Ovary (tissue), 3 donors: ENCODE measurements around the gene SRGAP3.

Source experiments
- EP300 ChIP-seq: sonication (generic); formaldehyde crosslinking; IDR thresholded peaks from one replicate; pipeline ENCODE4 v1.6.1; 2017; ENCODE audit warnings: antibody characterized with exemption
- POLR2A ChIP-seq: fragments of 450-650 bp; IDR thresholded peaks from one replicate; pipeline ENCODE4 v1.6.1; 2017; ENCODE audit warnings: antibody characterized with exemption, mild to moderate bottlenecking, moderate library complexity
- TF ChIP-seq, protein P1 (sequence below), 3 donors: fragments of 450-650 bp in 2 of 3; fragments of 200-600 bp in 1 of 3; IDR thresholded peaks; one replicate each; pipeline versions ENCODE4 v1.5.1 to v1.8.0; 2016 to 2022; ENCODE audit warnings: antibody characterized with exemption in 3 of 3, mild to moderate bottlenecking in 1 of 3
- donor health status: DM: no; HTN: no; CAD: no.

DNA sequence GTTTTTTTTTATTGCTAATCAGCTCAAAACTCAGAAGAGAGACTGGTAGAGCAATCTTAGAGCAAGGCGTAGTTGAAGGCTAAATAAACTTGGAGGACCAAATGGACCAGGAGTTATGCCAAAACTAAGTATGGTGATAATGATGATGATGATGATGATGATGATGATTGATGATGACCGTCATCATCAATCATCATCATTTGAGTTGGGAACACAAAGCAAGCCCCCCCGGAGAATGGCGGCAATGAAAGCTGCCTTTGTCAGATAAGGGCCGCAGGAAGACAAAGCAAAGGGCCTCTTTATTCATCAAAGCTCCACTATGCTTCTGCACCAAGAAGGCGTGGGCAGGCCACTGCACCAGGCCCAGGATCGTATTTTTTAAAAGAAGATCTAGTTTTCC lies 204.1 kb downstream of the SRGAP3 start:
- TF ChIP-seq, protein P1, sequence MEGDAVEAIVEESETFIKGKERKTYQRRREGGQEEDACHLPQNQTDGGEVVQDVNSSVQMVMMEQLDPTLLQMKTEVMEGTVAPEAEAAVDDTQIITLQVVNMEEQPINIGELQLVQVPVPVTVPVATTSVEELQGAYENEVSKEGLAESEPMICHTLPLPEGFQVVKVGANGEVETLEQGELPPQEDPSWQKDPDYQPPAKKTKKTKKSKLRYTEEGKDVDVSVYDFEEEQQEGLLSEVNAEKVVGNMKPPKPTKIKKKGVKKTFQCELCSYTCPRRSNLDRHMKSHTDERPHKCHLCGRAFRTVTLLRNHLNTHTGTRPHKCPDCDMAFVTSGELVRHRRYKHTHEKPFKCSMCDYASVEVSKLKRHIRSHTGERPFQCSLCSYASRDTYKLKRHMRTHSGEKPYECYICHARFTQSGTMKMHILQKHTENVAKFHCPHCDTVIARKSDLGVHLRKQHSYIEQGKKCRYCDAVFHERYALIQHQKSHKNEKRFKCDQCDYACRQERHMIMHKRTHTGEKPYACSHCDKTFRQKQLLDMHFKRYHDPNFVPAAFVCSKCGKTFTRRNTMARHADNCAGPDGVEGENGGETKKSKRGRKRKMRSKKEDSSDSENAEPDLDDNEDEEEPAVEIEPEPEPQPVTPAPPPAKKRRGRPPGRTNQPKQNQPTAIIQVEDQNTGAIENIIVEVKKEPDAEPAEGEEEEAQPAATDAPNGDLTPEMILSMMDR (IDR thresholded peaks at IDR 0.05) = no peak
- TF ChIP-seq POLR2A = no peak
- no peak for TF ChIP-seq EP300
